Measurements from ENCODE around the gene TUBA3E.

GRCh38 chr2:130162968-130163367, 35.3 kb downstream of the TUBA3E start:
- TF ChIP-seq CTCF (IDR thresholded peaks at IDR 0.05; ENCODE audit: extremely low read depth in 1 of 2, insufficient read depth in 1 of 2, low read depth in 1 of 2, low read length in 2 of 2): no peak
- no peak for TF ChIP-seq JUN (IDR thresholded peaks at IDR 0.05; ENCODE audit: borderline replicate concordance, insufficient read depth, insufficient read length, low read depth)
- TF ChIP-seq MYC (IDR thresholded peaks at IDR 0.05; ENCODE audit: low read depth, low read length): no peak
- no peak for TF ChIP-seq MAX (IDR thresholded peaks at IDR 0.05; ENCODE audit: insufficient read depth, insufficient read length)
- no peak for TF ChIP-seq EZH2 (IDR thresholded peaks at IDR 0.05; ENCODE audit: borderline replicate concordance, low read depth, low read length, severe bottlenecking)
- TF ChIP-seq POLR2A (IDR thresholded peaks at IDR 0.05; ENCODE audit: low read depth, low read length): no peak
- TF ChIP-seq POLR2AphosphoS5 (IDR thresholded peaks at IDR 0.05; ENCODE audit: insufficient read depth, low read depth, low read length): no peak

Data from endothelial cell of umbilical vein (primary cell).